Neural progenitor cell (in vitro differentiated cells): ENCODE results near the gene SAMD10. TPM values are rescaled to one million over a fixed set of nuclear protein-coding genes. Genes with fewer than 3 reads are reported as not detected.

ENCODE experiments used
- DNase-seq: peaks from one replicate; pipeline ENCODE4 v3.0.0-alpha.2; 2016; ENCODE audit warnings: low spot score
- H2AFZ ChIP-seq: fragments of 200-600 bp; sonication (generic); replicated peaks from 2 replicates; pipeline ENCODE4 v1.6.1; 2016; ENCODE audit warnings: antibody characterized with exemption
- H3F3A ChIP-seq: fragments of 200-600 bp; sonication (generic); 2 replicates; pipeline ENCODE4 v1.6.1; 2016; ENCODE audit warnings: antibody characterized with exemption, low read depth
- H3K27ac ChIP-seq: fragments of 200-600 bp; sonication (generic); 2 replicates; pipeline ENCODE4 v1.5.1; 2016; ENCODE audit warnings: mild to moderate bottlenecking
- H3K27me3 ChIP-seq: fragments of 200-600 bp; sonication (generic); 2 replicates; pipeline ENCODE4 v1.6.1; 2016; ENCODE audit warnings: mild to moderate bottlenecking, moderate library complexity
- H3K36me3 ChIP-seq: fragments of 200-600 bp; sonication (generic); 2 replicates; pipeline ENCODE4 v1.5.1; 2016
- H3K4me1 ChIP-seq: fragments of 200-600 bp; sonication (generic); 2 replicates; pipeline ENCODE4 v1.6.1; 2016; ENCODE audit warnings: mixed run types
- H3K4me2 ChIP-seq: fragments of 200-600 bp; sonication (generic); 2 replicates; pipeline ENCODE4 v1.6.1; 2016
- H3K4me3 ChIP-seq: fragments of 200-600 bp; sonication (generic); 2 replicates; pipeline ENCODE4 v1.5.1; 2016
- H3K79me2 ChIP-seq: fragments of 200-600 bp; sonication (generic); 2 replicates; pipeline ENCODE4 v1.6.1; 2016; ENCODE audit warnings: low read depth
- H3K9ac ChIP-seq: fragments of 200-600 bp; sonication (generic); 2 replicates; pipeline ENCODE4 v1.6.1; 2016
- H3K9me3 ChIP-seq: fragments of 200-600 bp; sonication (generic); 2 replicates; pipeline ENCODE4 v1.5.1; 2016; ENCODE audit warnings: low read depth
- H4K20me1 ChIP-seq: fragments of 200-600 bp; sonication (generic); 2 replicates; pipeline ENCODE4 v1.6.1; 2016; ENCODE audit warnings: low read depth
- H3K27ac Mint-ChIP-seq: 3 replicates; pipeline ENCODE4 v1.8.0; 2021; ENCODE audit warnings: mixed read lengths
- H3K27me3 Mint-ChIP-seq: 2 replicates; pipeline ENCODE4 v1.8.0; 2022; ENCODE audit warnings: low read depth, mild to moderate bottlenecking, inconsistent platforms, moderate library complexity, mixed read lengths; ENCODE audit not compliant: insufficient read depth
- H3K36me3 Mint-ChIP-seq: 3 replicates; pipeline ENCODE4 v1.8.0; 2021; ENCODE audit warnings: mixed read lengths
- H3K4me1 Mint-ChIP-seq: 3 replicates; pipeline ENCODE4 v1.8.0; 2021; ENCODE audit warnings: mixed read lengths
- H3K4me3 Mint-ChIP-seq: 3 replicates; pipeline ENCODE4 v1.8.0; 2021; ENCODE audit warnings: mild to moderate bottlenecking, moderate library complexity, mixed read lengths
- H3K9me3 Mint-ChIP-seq: 3 replicates; pipeline ENCODE4 v1.8.0; 2020; ENCODE audit warnings: mixed read lengths
- EZH2 ChIP-seq: fragments of 200-600 bp; sonication (generic); IDR thresholded peaks from 2 replicates; pipeline ENCODE4 v1.6.1; 2017; ENCODE audit warnings: antibody characterized with exemption, mild to moderate bottlenecking, moderate library complexity
- EZH2phosphoT487 ChIP-seq: fragments of 200-600 bp; sonication (generic); IDR thresholded peaks from 2 replicates; pipeline ENCODE4 v1.6.1; 2017; ENCODE audit warnings: antibody characterized with exemption
- total RNA-seq: library from RNA; depleted of rRNA; stranded (reverse); fragments of >200 nt; gene quantifications from 2 replicates; pipeline ENCODE4 v1.2.3, GENCODE V29; 2015; ENCODE audit warnings: low replicate concordance
- TF ChIP-seq, protein P1 (sequence below): fragments of 200-600 bp; sonication (generic); IDR thresholded peaks from 2 replicates; pipeline ENCODE4 v1.5.1; 2017; ENCODE audit warnings: antibody characterized with exemption, mild to moderate bottlenecking

The SAMD10 gene
- total RNA-seq, 1 donor from 2014 or later, result 0.19 TPM

DNA sequence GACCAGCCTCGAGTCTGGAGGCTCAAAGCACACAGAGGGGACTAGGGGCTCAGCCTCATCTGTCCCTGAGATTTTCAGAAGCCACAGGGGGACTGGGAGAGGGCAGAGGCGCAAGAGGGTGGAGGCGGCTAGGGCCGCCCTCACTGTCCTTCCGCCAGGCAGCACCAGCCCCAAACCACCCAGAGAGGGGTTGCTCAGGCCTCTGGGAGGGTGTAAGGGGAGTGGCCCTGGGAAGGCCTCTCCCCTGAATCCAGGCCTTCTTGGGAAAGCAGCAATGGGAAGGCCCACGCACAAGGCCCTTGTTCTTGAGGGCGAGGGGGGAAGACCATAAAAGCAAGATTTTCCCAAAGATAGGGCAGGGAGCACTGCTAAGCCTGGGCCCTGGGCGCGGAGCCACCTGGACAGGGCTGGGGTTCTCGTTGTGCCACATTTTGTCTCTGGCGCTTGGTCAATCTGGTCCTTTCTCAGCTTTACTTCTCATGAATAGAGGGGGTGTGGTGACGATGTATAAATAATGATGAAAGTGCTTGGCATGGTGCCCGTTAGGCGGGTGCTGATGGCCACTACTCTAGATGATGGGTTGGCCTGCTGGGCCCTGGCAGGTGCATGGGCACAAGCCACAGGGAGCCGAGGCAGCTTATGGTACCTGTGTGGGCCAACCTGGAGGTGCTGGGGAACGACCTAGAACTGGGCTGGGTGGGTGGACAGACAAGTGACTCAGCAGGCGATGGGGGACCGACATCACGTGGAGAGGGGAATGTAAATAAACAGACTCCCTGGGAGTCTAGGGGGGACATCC lies 4.8 kb downstream of the SAMD10 start:
- no peaks in the 10 kb centered on the region for H3K9me3 ChIP-seq
- no peak overlapping the region for H3K4me2 ChIP-seq
- H3K27me3 Mint-ChIP-seq, result peaks cover 11% of the 10 kb centered on the region
- peaks cover 20% of the 10 kb centered on the region for H3K27me3 ChIP-seq
- no peaks in the 10 kb centered on the region for H4K20me1 ChIP-seq
- H3K27ac Mint-ChIP-seq, result no peak overlapping the region
- no peak for DNase-seq
- peaks cover 32% of the 10 kb centered on the region for H3F3A ChIP-seq
- no peaks in the 10 kb centered on the region for H3K36me3 ChIP-seq
- H3K4me1 Mint-ChIP-seq, result peaks cover 15% of the 10 kb centered on the region
- peaks cover 3% of the 10 kb centered on the region for H3K36me3 Mint-ChIP-seq
- no peaks in the 10 kb centered on the region for H3K79me2 ChIP-seq
- peaks cover 6% of the 10 kb centered on the region for H3K4me1 ChIP-seq
- H3K9me3 Mint-ChIP-seq, result no peaks in the 10 kb centered on the region
- H3K9ac ChIP-seq, result no peak overlapping the region
- peak overlapping the region; percentile 28 for H3K4me3 Mint-ChIP-seq
- TF ChIP-seq, protein P1, sequence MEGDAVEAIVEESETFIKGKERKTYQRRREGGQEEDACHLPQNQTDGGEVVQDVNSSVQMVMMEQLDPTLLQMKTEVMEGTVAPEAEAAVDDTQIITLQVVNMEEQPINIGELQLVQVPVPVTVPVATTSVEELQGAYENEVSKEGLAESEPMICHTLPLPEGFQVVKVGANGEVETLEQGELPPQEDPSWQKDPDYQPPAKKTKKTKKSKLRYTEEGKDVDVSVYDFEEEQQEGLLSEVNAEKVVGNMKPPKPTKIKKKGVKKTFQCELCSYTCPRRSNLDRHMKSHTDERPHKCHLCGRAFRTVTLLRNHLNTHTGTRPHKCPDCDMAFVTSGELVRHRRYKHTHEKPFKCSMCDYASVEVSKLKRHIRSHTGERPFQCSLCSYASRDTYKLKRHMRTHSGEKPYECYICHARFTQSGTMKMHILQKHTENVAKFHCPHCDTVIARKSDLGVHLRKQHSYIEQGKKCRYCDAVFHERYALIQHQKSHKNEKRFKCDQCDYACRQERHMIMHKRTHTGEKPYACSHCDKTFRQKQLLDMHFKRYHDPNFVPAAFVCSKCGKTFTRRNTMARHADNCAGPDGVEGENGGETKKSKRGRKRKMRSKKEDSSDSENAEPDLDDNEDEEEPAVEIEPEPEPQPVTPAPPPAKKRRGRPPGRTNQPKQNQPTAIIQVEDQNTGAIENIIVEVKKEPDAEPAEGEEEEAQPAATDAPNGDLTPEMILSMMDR, result no peak
- TF ChIP-seq EZH2phosphoT487, result no peak
- TF ChIP-seq EZH2, result no peak
- no peak overlapping the region for H3K27ac ChIP-seq
- H2AFZ ChIP-seq, result no peak overlapping the region
- no peak overlapping the region for H3K4me3 ChIP-seq

GRCh38 chr20:63973636-63974401 lies 5.6 kb downstream of the SAMD10 start:
- peaks cover 28% of the 10 kb centered on the region for H3F3A ChIP-seq
- H3K36me3 ChIP-seq, result no peaks in the 10 kb centered on the region
- TF ChIP-seq EZH2, result no peak
- TF ChIP-seq, protein P1, result peak; percentile 99
- peak overlapping the region; percentile 84 for H2AFZ ChIP-seq
- H3K9me3 Mint-ChIP-seq, result no peaks in the 10 kb centered on the region
- H3K27ac ChIP-seq, result no peak overlapping the region
- peaks cover 17% of the 10 kb centered on the region for H3K4me1 Mint-ChIP-seq
- H3K27me3 Mint-ChIP-seq, result peaks cover 11% of the 10 kb centered on the region
- H3K4me1 ChIP-seq, result peaks cover 9% of the 10 kb centered on the region
- DNase-seq, result peak; percentile 94
- H3K9me3 ChIP-seq, result no peaks in the 10 kb centered on the region
- H3K27me3 ChIP-seq, result peaks cover 20% of the 10 kb centered on the region
- peak overlapping the region; percentile 66 for H3K4me3 Mint-ChIP-seq
- H3K27ac Mint-ChIP-seq, result no peak overlapping the region
- peaks cover 3% of the 10 kb centered on the region for H3K79me2 ChIP-seq
- H3K4me3 ChIP-seq, result peak overlapping the region; percentile 41
- H3K36me3 Mint-ChIP-seq, result peaks cover 3% of the 10 kb centered on the region
- H4K20me1 ChIP-seq, result no peaks in the 10 kb centered on the region
- H3K9ac ChIP-seq, result no peak overlapping the region
- peak overlapping the region; percentile 72 for H3K4me2 ChIP-seq

GRCh38 chr20:63973160-63973479 lies 6.3 kb downstream of the SAMD10 start:
- H3K9me3 ChIP-seq, result no peaks in the 10 kb centered on the region
- H4K20me1 ChIP-seq, result no peaks in the 10 kb centered on the region
- no peak overlapping the region for H2AFZ ChIP-seq
- no peak overlapping the region for H3K27ac ChIP-seq
- Mint-ChIP-seq H3K9me3 (no peaks in the 10 kb centered on the region), H3K36me3 (peaks cover 3% of the 10 kb centered on the region), H3K4me3 (peak overlapping the region; percentile 76), H3K27ac (no peak overlapping the region), H3K4me1 (peaks cover 19% of the 10 kb centered on the region), H3K27me3 (peaks cover 7% of the 10 kb centered on the region)
- no peaks in the 10 kb centered on the region for H3K36me3 ChIP-seq
- no peak overlapping the region for H3K9ac ChIP-seq
- peaks cover 15% of the 10 kb centered on the region for H3K27me3 ChIP-seq
- TF ChIP-seq EZH2 (no peak), EZH2phosphoT487 (no peak)
- TF ChIP-seq, protein P1, result no peak
- no peak for DNase-seq
- peak overlapping the region; percentile 72 for H3K4me2 ChIP-seq
- peaks cover 10% of the 10 kb centered on the region for H3K4me1 ChIP-seq
- H3F3A ChIP-seq, result peaks cover 22% of the 10 kb centered on the region
- H3K79me2 ChIP-seq, result peaks cover 10% of the 10 kb centered on the region
- no peak overlapping the region for H3K4me3 ChIP-seq
